Mucosa of stomach (tissue), 1 donor: ENCODE results near the gene PHTF2.
"Not testable (repeated sequence)": the region's sequence is repeated elsewhere in the genome, so short reads cannot be mapped to it uniquely, and the experiment has no call there.

Experiments
- H3K27me3 ChIP-seq: one replicate; pipeline ENCODE4 v1.7.0; 2013; ENCODE audit warnings: mild to moderate bottlenecking, low read length; ENCODE audit not compliant: control insufficient read depth, insufficient read depth
- H3K36me3 ChIP-seq: one replicate; pipeline ENCODE4 v1.7.0; 2013; ENCODE audit warnings: low read length; ENCODE audit not compliant: control insufficient read depth, insufficient read depth
- H3K4me1 ChIP-seq: one replicate; pipeline ENCODE4 v1.7.0; 2013; ENCODE audit warnings: mild to moderate bottlenecking, low read length; ENCODE audit not compliant: control insufficient read depth, insufficient read depth
- H3K4me3 ChIP-seq: one replicate; pipeline ENCODE4 v1.7.0; 2013; ENCODE audit warnings: low read length
- H3K9ac ChIP-seq: one replicate; pipeline ENCODE4 v1.7.0; 2013; ENCODE audit warnings: mild to moderate bottlenecking, low read length, moderate library complexity
- H3K9me3 ChIP-seq: one replicate; pipeline ENCODE4 v1.7.0; 2013; ENCODE audit warnings: mild to moderate bottlenecking, low read length, moderate library complexity; ENCODE audit not compliant: control insufficient read depth
- donor health status: Pancreatic carcinoma.

PHTF2 gene

GRCh38 chr7:77867537-77867865 lies 68.9 kb downstream of the PHTF2 start:
- H3K9me3 ChIP-seq, result no peaks in the 10 kb centered on the region
- H3K4me1 ChIP-seq, result no peaks in the 10 kb centered on the region
- H3K36me3 ChIP-seq, result no peaks in the 10 kb centered on the region
- H3K27me3 ChIP-seq, result no peaks in the 10 kb centered on the region
- no peak overlapping the region for H3K9ac ChIP-seq
- H3K4me3 ChIP-seq, result no peak overlapping the region

GRCh38 chr7:77872256-77872655 lies 73.7 kb downstream of the PHTF2 start:
- not testable (repeated sequence) for H3K27me3 ChIP-seq, H3K9ac ChIP-seq, H3K9me3 ChIP-seq, H3K36me3 ChIP-seq, H3K4me3 ChIP-seq, H3K4me1 ChIP-seq

- not testable (repeated sequence) for H3K4me3 ChIP-seq, H3K4me1 ChIP-seq, H3K9me3 ChIP-seq, H3K36me3 ChIP-seq, H3K27me3 ChIP-seq, H3K9ac ChIP-seq
Measured at GRCh38 chr7:77873416-77874327, 75.1 kb downstream of the PHTF2 start.

- no peak overlapping the region for H3K9ac ChIP-seq
- no peaks in the 10 kb centered on the region for H3K9me3 ChIP-seq
- H3K27me3 ChIP-seq, result no peaks in the 10 kb centered on the region
- H3K4me3 ChIP-seq, result no peak overlapping the region
- no peaks in the 10 kb centered on the region for H3K4me1 ChIP-seq
- no peaks in the 10 kb centered on the region for H3K36me3 ChIP-seq
Measured at GRCh38 chr7:77877791-77878190, 79.2 kb downstream of the PHTF2 start.

GRCh38 chr7:77878500-77878899 lies 79.9 kb downstream of the PHTF2 start:
- no peaks in the 10 kb centered on the region for H3K9me3 ChIP-seq
- no peak overlapping the region for H3K4me3 ChIP-seq
- no peaks in the 10 kb centered on the region for H3K4me1 ChIP-seq
- H3K27me3 ChIP-seq, result no peaks in the 10 kb centered on the region
- H3K9ac ChIP-seq, result no peak overlapping the region
- no peaks in the 10 kb centered on the region for H3K36me3 ChIP-seq

GRCh38 chr7:77879272-77879671 lies 80.7 kb downstream of the PHTF2 start:
- no peaks in the 10 kb centered on the region for H3K27me3 ChIP-seq
- H3K9ac ChIP-seq, result no peak overlapping the region
- no peaks in the 10 kb centered on the region for H3K4me1 ChIP-seq
- H3K4me3 ChIP-seq, result no peak overlapping the region
- H3K36me3 ChIP-seq, result no peaks in the 10 kb centered on the region
- H3K9me3 ChIP-seq, result no peaks in the 10 kb centered on the region

- no peaks in the 10 kb centered on the region for H3K4me1 ChIP-seq
- H3K36me3 ChIP-seq, result no peaks in the 10 kb centered on the region
- no peaks in the 10 kb centered on the region for H3K27me3 ChIP-seq
- no peak overlapping the region for H3K9ac ChIP-seq
- H3K4me3 ChIP-seq, result no peak overlapping the region
- no peaks in the 10 kb centered on the region for H3K9me3 ChIP-seq
Measured at GRCh38 chr7:77881871-77882270, 83.3 kb downstream of the PHTF2 start.

- H3K36me3 ChIP-seq, result no peaks in the 10 kb centered on the region
- no peaks in the 10 kb centered on the region for H3K9me3 ChIP-seq
- no peak overlapping the region for H3K4me3 ChIP-seq
- no peaks in the 10 kb centered on the region for H3K4me1 ChIP-seq
- H3K27me3 ChIP-seq, result no peaks in the 10 kb centered on the region
- no peak overlapping the region for H3K9ac ChIP-seq
Measured at GRCh38 chr7:77885155-77885554, 86.6 kb downstream of the PHTF2 start.

- H3K4me3 ChIP-seq, result no peak overlapping the region
Measured at GRCh38 chr7:77887567-77887966, 89.0 kb downstream of the PHTF2 start.

GRCh38 chr7:77888998-77889397 lies 90.4 kb downstream of the PHTF2 start:
- Histone ChIP-seq H3K36me3 (no peaks in the 10 kb centered on the region), H3K27me3 (no peaks in the 10 kb centered on the region), H3K9me3 (no peaks in the 10 kb centered on the region), H3K9ac (no peak overlapping the region), H3K4me1 (no peaks in the 10 kb centered on the region), H3K4me3 (no peak overlapping the region)

More at GRCh38 chr7:77887567-77887966, 89.0 kb downstream of the PHTF2 start:
- Histone ChIP-seq H3K9ac (no peak overlapping the region), H3K36me3 (no peaks in the 10 kb centered on the region), H3K9me3 (no peaks in the 10 kb centered on the region), H3K4me1 (no peaks in the 10 kb centered on the region), H3K27me3 (no peaks in the 10 kb centered on the region)

GRCh38 chr7:77893813-77894212 lies 95.2 kb downstream of the PHTF2 start:
- no peaks in the 10 kb centered on the region for H3K4me1 ChIP-seq
- no peaks in the 10 kb centered on the region for H3K36me3 ChIP-seq
- no peak overlapping the region for H3K9ac ChIP-seq
- H3K27me3 ChIP-seq, result no peaks in the 10 kb centered on the region
- H3K4me3 ChIP-seq, result no peak overlapping the region
- H3K9me3 ChIP-seq, result no peaks in the 10 kb centered on the region

GRCh38 chr7:77894574-77895091 lies 96.1 kb downstream of the PHTF2 start:
- Histone ChIP-seq H3K27me3 (no peaks in the 10 kb centered on the region), H3K9me3 (no peaks in the 10 kb centered on the region), H3K9ac (no peak overlapping the region), H3K4me1 (no peaks in the 10 kb centered on the region), H3K4me3 (no peak overlapping the region), H3K36me3 (no peaks in the 10 kb centered on the region)
